ENCODE results near the gene DOCK4.

Gene DOCK4

GRCh38 chr7:112063974-112064373 is 142.2 kb downstream of the DOCK4 start:
- H3K9ac ChIP-seq (ENCODE audit: low read depth, low read length), result no peak overlapping the region
- no peak overlapping the region for H3K27ac ChIP-seq (ENCODE audit: low read depth, low read length)
- no peaks in the 10 kb centered on the region for H3K36me3 ChIP-seq (ENCODE audit: control insufficient read depth, insufficient read depth, low read length)
- no peaks in the 10 kb centered on the region for H3K9me3 ChIP-seq (ENCODE audit: control insufficient read depth, insufficient read depth, low read length)
- no peak overlapping the region for H3K4me3 ChIP-seq (ENCODE audit: low read depth, low read length)
- no peaks in the 10 kb centered on the region for H3K4me1 ChIP-seq (ENCODE audit: control insufficient read depth, insufficient read depth, low read length)
- no peaks in the 10 kb centered on the region for H3K27me3 ChIP-seq (ENCODE audit: control insufficient read depth, insufficient read depth, low read length)

DNA sequence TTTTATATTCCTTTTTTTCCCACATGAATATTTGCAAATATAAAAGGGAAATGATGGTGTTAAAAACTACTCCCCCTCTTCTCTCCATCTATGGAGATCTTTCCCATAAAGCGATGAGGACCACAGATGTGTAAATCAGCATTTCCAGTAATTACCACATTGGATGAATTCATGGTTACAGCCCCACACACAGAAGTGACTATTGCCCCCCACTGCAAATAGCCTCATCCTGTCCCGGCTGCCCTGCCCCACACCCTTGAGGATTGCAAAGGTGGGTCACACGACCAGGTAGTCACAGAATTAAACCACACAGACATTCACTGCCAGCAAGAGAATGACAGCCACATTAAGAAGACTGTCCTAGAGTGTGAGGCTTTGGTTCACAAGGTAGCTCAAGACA is 145.1 kb downstream of the DOCK4 start:
- no peaks in the 10 kb centered on the region for H3K36me3 ChIP-seq (ENCODE audit: control insufficient read depth, insufficient read depth, low read length)
- no peaks in the 10 kb centered on the region for H3K9me3 ChIP-seq (ENCODE audit: control insufficient read depth, insufficient read depth, low read length)
- H3K4me3 ChIP-seq (ENCODE audit: low read depth, low read length), result no peak overlapping the region
- H3K27ac ChIP-seq (ENCODE audit: low read depth, low read length), result no peak overlapping the region
- no peaks in the 10 kb centered on the region; the same call in 1 of the 2 replicates for H3K4me1 ChIP-seq (ENCODE audit: control insufficient read depth, insufficient read depth, low read length)
- H3K27me3 ChIP-seq (ENCODE audit: control insufficient read depth, insufficient read depth, low read length), result no peaks in the 10 kb centered on the region
- no peak overlapping the region for H3K9ac ChIP-seq (ENCODE audit: low read depth, low read length)

- H3K36me3 ChIP-seq (ENCODE audit: control insufficient read depth, insufficient read depth, low read length), result no peaks in the 10 kb centered on the region
- no peaks in the 10 kb centered on the region; the same call in 1 of the 2 replicates for H3K4me1 ChIP-seq (ENCODE audit: control insufficient read depth, insufficient read depth, low read length)
- no peak overlapping the region for H3K27ac ChIP-seq (ENCODE audit: low read depth, low read length)
- H3K9me3 ChIP-seq (ENCODE audit: control insufficient read depth, insufficient read depth, low read length), result no peaks in the 10 kb centered on the region
- H3K27me3 ChIP-seq (ENCODE audit: control insufficient read depth, insufficient read depth, low read length), result no peaks in the 10 kb centered on the region
- H3K4me3 ChIP-seq (ENCODE audit: low read depth, low read length), result no peak overlapping the region
- no peak overlapping the region for H3K9ac ChIP-seq (ENCODE audit: low read depth, low read length)
Observed at GRCh38 chr7:112060625-112061024, 145.6 kb downstream of the DOCK4 start.

GRCh38 chr7:112059675-112060074 is 146.5 kb downstream of the DOCK4 start:
- no peaks in the 10 kb centered on the region for H3K36me3 ChIP-seq (ENCODE audit: control insufficient read depth, insufficient read depth, low read length)
- no peaks in the 10 kb centered on the region for H3K27me3 ChIP-seq (ENCODE audit: control insufficient read depth, insufficient read depth, low read length)
- no peak overlapping the region for H3K4me3 ChIP-seq (ENCODE audit: low read depth, low read length)

GRCh38 chr7:112058686-112059085 is 147.5 kb downstream of the DOCK4 start:
- Histone ChIP-seq H3K27ac (ENCODE audit: low read depth, low read length) (no peak overlapping the region), H3K4me3 (ENCODE audit: low read depth, low read length) (no peak overlapping the region), H3K9me3 (ENCODE audit: control insufficient read depth, insufficient read depth, low read length) (no peaks in the 10 kb centered on the region), H3K9ac (ENCODE audit: low read depth, low read length) (no peak overlapping the region), H3K27me3 (ENCODE audit: control insufficient read depth, insufficient read depth, low read length) (no peaks in the 10 kb centered on the region), H3K4me1 (ENCODE audit: control insufficient read depth, insufficient read depth, low read length) (no peaks in the 10 kb centered on the region; the same call in 1 of the 2 replicates), H3K36me3 (ENCODE audit: control insufficient read depth, insufficient read depth, low read length) (no peaks in the 10 kb centered on the region)

More at GRCh38 chr7:112059675-112060074, 146.5 kb downstream of the DOCK4 start:
- Histone ChIP-seq H3K9me3 (ENCODE audit: control insufficient read depth, insufficient read depth, low read length) (no peaks in the 10 kb centered on the region), H3K4me1 (ENCODE audit: control insufficient read depth, insufficient read depth, low read length) (no peaks in the 10 kb centered on the region; the same call in 1 of the 2 replicates), H3K27ac (ENCODE audit: low read depth, low read length) (no peak overlapping the region), H3K9ac (ENCODE audit: low read depth, low read length) (no peak overlapping the region)

DNA sequence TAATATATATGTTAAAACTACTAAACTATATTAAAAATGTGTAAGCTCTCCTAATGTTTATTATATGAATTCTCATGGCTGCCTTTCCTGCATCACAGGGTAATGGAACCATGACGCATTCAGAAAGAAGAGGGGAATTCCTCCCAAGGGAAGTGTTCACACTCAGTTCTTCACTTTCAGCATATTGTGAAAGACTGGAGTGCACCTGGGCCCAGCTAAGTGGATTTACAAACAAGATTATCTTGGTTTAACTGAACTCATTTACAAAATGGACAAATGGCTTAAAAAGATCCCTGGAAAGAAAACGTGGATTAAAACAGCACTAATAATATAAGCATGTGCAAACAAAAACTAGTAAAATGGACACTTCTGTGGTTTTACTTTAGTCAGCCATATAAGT is 149.8 kb downstream of the DOCK4 start:
- H3K4me3 ChIP-seq (ENCODE audit: low read depth, low read length), result no peak overlapping the region
- no peaks in the 10 kb centered on the region for H3K36me3 ChIP-seq (ENCODE audit: control insufficient read depth, insufficient read depth, low read length)
- H3K27ac ChIP-seq (ENCODE audit: low read depth, low read length), result no peak overlapping the region
- H3K27me3 ChIP-seq (ENCODE audit: control insufficient read depth, insufficient read depth, low read length), result no peaks in the 10 kb centered on the region
- no peaks in the 10 kb centered on the region for H3K9me3 ChIP-seq (ENCODE audit: control insufficient read depth, insufficient read depth, low read length)
- H3K9ac ChIP-seq (ENCODE audit: low read depth, low read length), result no peak overlapping the region
- peaks cover 8% of the 10 kb centered on the region for H3K4me1 ChIP-seq (ENCODE audit: control insufficient read depth, insufficient read depth, low read length)

GRCh38 chr7:112053737-112054069 is 152.5 kb downstream of the DOCK4 start:
- Histone ChIP-seq H3K36me3 (ENCODE audit: control insufficient read depth, insufficient read depth, low read length) (no peaks in the 10 kb centered on the region), H3K4me1 (ENCODE audit: control insufficient read depth, insufficient read depth, low read length) (peaks cover 8% of the 10 kb centered on the region), H3K9ac (ENCODE audit: low read depth, low read length) (no peak overlapping the region), H3K4me3 (ENCODE audit: low read depth, low read length) (no peak overlapping the region), H3K9me3 (ENCODE audit: control insufficient read depth, insufficient read depth, low read length) (no peaks in the 10 kb centered on the region), H3K27ac (ENCODE audit: low read depth, low read length) (no peak overlapping the region), H3K27me3 (ENCODE audit: control insufficient read depth, insufficient read depth, low read length) (no peaks in the 10 kb centered on the region)

GRCh38 chr7:112052993-112053736 is 153.0 kb downstream of the DOCK4 start:
- no peak overlapping the region for H3K27ac ChIP-seq (ENCODE audit: low read depth, low read length)
- H3K4me1 ChIP-seq (ENCODE audit: control insufficient read depth, insufficient read depth, low read length), result peaks cover 8% of the 10 kb centered on the region
- H3K9me3 ChIP-seq (ENCODE audit: control insufficient read depth, insufficient read depth, low read length), result no peaks in the 10 kb centered on the region
- no peak overlapping the region for H3K9ac ChIP-seq (ENCODE audit: low read depth, low read length)
- no peaks in the 10 kb centered on the region for H3K27me3 ChIP-seq (ENCODE audit: control insufficient read depth, insufficient read depth, low read length)
- no peaks in the 10 kb centered on the region for H3K36me3 ChIP-seq (ENCODE audit: control insufficient read depth, insufficient read depth, low read length)
- no peak overlapping the region for H3K4me3 ChIP-seq (ENCODE audit: low read depth, low read length)

GRCh38 chr7:112052498-112052897 is 153.7 kb downstream of the DOCK4 start:
- H3K36me3 ChIP-seq (ENCODE audit: control insufficient read depth, insufficient read depth, low read length), result no peaks in the 10 kb centered on the region
- peaks cover 8% of the 10 kb centered on the region for H3K4me1 ChIP-seq (ENCODE audit: control insufficient read depth, insufficient read depth, low read length)
- no peaks in the 10 kb centered on the region for H3K9me3 ChIP-seq (ENCODE audit: control insufficient read depth, insufficient read depth, low read length)
- H3K9ac ChIP-seq (ENCODE audit: low read depth, low read length), result no peak overlapping the region
- H3K4me3 ChIP-seq (ENCODE audit: low read depth, low read length), result no peak overlapping the region
- H3K27me3 ChIP-seq (ENCODE audit: control insufficient read depth, insufficient read depth, low read length), result no peaks in the 10 kb centered on the region
- no peak overlapping the region for H3K27ac ChIP-seq (ENCODE audit: low read depth, low read length)

DNA sequence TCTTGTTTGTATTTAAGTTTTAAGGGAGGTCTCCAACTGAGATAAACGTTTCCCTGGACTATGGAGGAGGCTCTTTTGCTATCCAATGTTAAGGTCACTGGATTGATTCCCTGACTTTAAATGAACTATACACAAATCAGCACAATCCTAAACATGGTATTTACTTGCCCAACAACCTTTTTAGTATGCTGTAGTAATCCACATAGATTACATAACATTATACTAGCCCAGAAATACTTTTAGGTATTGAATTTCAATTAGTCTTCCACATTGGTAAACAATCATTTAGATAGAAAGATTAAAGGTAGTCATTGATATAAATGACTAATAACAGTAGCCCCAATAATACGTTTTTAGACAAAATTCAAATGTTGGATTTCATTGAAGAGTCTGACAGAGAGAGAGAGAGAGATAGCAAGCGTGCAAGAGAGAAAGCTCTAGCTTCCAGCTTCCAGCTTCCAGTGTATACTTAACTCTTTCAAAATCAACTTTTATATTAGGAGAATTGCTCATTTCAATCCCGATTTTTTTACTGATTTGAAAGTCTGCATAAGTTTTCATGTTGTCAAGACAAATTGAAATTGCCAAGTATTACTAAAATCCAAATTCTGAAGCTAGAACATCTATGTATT is 155.8 kb downstream of the DOCK4 start:
- Histone ChIP-seq H3K9ac (ENCODE audit: low read depth, low read length) (no peak overlapping the region), H3K27ac (ENCODE audit: low read depth, low read length) (no peak overlapping the region), H3K4me3 (ENCODE audit: low read depth, low read length) (no peak overlapping the region), H3K27me3 (ENCODE audit: control insufficient read depth, insufficient read depth, low read length) (no peaks in the 10 kb centered on the region), H3K36me3 (ENCODE audit: control insufficient read depth, insufficient read depth, low read length) (no peaks in the 10 kb centered on the region), H3K9me3 (ENCODE audit: control insufficient read depth, insufficient read depth, low read length) (no peaks in the 10 kb centered on the region), H3K4me1 (ENCODE audit: control insufficient read depth, insufficient read depth, low read length) (peaks cover 8% of the 10 kb centered on the region)

- Histone ChIP-seq H3K4me3 (ENCODE audit: low read depth, low read length) (no peak overlapping the region), H3K27me3 (ENCODE audit: control insufficient read depth, insufficient read depth, low read length) (no peaks in the 10 kb centered on the region), H3K4me1 (ENCODE audit: control insufficient read depth, insufficient read depth, low read length) (peaks cover 8% of the 10 kb centered on the region), H3K9me3 (ENCODE audit: control insufficient read depth, insufficient read depth, low read length) (no peaks in the 10 kb centered on the region), H3K27ac (ENCODE audit: low read depth, low read length) (no peak overlapping the region), H3K36me3 (ENCODE audit: control insufficient read depth, insufficient read depth, low read length) (no peaks in the 10 kb centered on the region), H3K9ac (ENCODE audit: low read depth, low read length) (no peak overlapping the region)
Observed at GRCh38 chr7:112049555-112050249, 156.5 kb downstream of the DOCK4 start.
